K562 (cell line): Measurements from ENCODE around the gene SLC35B4.

ENCODE experiments used
- GATA2 ChIP-seq: sonication (generic); formaldehyde crosslinking; IDR thresholded peaks from 2 replicates; pipeline ENCODE4 v1.4.0; 2020; ENCODE audit warnings: mild to moderate bottlenecking, missing genetic modification reagents
- TAF1 ChIP-seq: IDR thresholded peaks from 2 replicates; pipeline ENCODE4 v1.6.1; 2011; ENCODE audit warnings: mild to moderate bottlenecking, low read length, moderate library complexity; ENCODE audit not compliant: insufficient read depth, control insufficient read depth, severe bottlenecking; ENCODE audit errors: extremely low read depth
- ZNF174 ChIP-seq: fragments of 250-450 bp; sonication (Bioruptor Pico); IDR thresholded peaks from 2 replicates; pipeline ENCODE4 v1.4.0; 2020; ENCODE audit warnings: mild to moderate bottlenecking
- ZNF253 ChIP-seq: fragments of 250-450 bp; sonication (Bioruptor Pico); conservative IDR thresholded peaks from 2 replicates; pipeline ENCODE4 v1.6.1; 2021; ENCODE audit warnings: mild to moderate bottlenecking
- ZNF551 ChIP-seq: fragments of 250-450 bp; sonication (Bioruptor Pico); IDR thresholded peaks from 2 replicates; pipeline ENCODE4 v1.5.0; 2021; ENCODE audit warnings: mild to moderate bottlenecking, moderate library complexity
- TF ChIP-seq, protein P1 (sequence below): fragments of 250-450 bp; sonication (Bioruptor Pico); IDR thresholded peaks from 2 replicates; pipeline ENCODE4 v1.8.0; 2022; ENCODE audit warnings: inconsistent platforms, mild to moderate bottlenecking, moderate library complexity, borderline replicate concordance
- TF ChIP-seq, protein P2 (sequence below), 3 experiments: IDR thresholded peaks in 2 of 3; conservative IDR thresholded peaks in 1 of 3; 2 replicates each; pipeline ENCODE4 v1.5.1; 2011 to 2012; ENCODE audit warnings: low read length in 3 of 3, mild to moderate bottlenecking in 3 of 3, control low read depth in 2 of 3, improper control_type of control experiment in 1 of 3, inconsistent platforms in 1 of 3, low read depth in 1 of 3, mixed read lengths in 1 of 3, moderate library complexity in 1 of 3; ENCODE audit not compliant: insufficient read depth in 2 of 3
- TF ChIP-seq, protein P3 (sequence below): sonication (generic); formaldehyde crosslinking; IDR thresholded peaks from 2 replicates; pipeline ENCODE4 v1.8.1; 2022; ENCODE audit warnings: missing genetic modification reagents
- TF ChIP-seq, protein P4 (sequence below): fragments of 250-450 bp; sonication (Bioruptor Pico); IDR thresholded peaks from 2 replicates; pipeline ENCODE4 v1.4.0; 2020
- TF ChIP-seq, protein P5 (sequence below): fragments of 450-650 bp; formaldehyde crosslinking; IDR thresholded peaks from 2 replicates; pipeline ENCODE4 v1.4.0; 2022; ENCODE audit warnings: missing genetic modification characterization

DNA sequence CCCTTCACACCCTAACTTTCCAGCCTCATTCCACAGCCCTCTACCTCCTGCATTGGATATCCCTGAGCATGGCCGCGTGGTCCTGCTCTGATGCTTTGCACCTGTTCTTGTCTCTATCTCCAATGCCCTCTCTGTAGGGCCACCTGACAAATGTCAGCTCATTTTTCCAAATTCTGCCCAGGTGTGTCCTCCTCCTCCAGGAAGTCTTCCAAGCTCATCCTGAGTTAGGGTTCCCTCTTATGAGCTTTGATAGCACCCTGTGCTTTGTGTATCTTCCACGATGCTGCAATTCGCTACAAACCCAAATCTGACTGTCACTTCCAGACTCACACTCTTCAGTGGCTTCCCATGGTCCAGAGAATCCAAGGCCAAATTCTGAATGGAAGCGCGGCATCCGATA lies 14.7 kb upstream of the SLC35B4 start:
- TF ChIP-seq ZNF174 (no peak), GATA2 (CRISPR knock-in tag) (no peak), TAF1 (no peak), ZNF551 (CRISPR knock-in tag) (no peak), ZNF253 (no peak)
- TF ChIP-seq, protein P1, sequence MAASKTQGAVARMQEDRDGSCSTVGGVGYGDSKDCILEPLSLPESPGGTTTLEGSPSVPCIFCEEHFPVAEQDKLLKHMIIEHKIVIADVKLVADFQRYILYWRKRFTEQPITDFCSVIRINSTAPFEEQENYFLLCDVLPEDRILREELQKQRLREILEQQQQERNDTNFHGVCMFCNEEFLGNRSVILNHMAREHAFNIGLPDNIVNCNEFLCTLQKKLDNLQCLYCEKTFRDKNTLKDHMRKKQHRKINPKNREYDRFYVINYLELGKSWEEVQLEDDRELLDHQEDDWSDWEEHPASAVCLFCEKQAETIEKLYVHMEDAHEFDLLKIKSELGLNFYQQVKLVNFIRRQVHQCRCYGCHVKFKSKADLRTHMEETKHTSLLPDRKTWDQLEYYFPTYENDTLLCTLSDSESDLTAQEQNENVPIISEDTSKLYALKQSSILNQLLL (CRISPR knock-in tag), result no peak
- TF ChIP-seq, protein P2, sequence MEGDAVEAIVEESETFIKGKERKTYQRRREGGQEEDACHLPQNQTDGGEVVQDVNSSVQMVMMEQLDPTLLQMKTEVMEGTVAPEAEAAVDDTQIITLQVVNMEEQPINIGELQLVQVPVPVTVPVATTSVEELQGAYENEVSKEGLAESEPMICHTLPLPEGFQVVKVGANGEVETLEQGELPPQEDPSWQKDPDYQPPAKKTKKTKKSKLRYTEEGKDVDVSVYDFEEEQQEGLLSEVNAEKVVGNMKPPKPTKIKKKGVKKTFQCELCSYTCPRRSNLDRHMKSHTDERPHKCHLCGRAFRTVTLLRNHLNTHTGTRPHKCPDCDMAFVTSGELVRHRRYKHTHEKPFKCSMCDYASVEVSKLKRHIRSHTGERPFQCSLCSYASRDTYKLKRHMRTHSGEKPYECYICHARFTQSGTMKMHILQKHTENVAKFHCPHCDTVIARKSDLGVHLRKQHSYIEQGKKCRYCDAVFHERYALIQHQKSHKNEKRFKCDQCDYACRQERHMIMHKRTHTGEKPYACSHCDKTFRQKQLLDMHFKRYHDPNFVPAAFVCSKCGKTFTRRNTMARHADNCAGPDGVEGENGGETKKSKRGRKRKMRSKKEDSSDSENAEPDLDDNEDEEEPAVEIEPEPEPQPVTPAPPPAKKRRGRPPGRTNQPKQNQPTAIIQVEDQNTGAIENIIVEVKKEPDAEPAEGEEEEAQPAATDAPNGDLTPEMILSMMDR (IDR thresholded peaks at IDR 0.05 in 2 of 3, conservative IDR thresholded peaks at IDR 0.05 in 1 of 3; ENCODE audit: insufficient read depth in 2 of 3, low read depth in 1 of 3, low read length in 3 of 3), result no peak
- TF ChIP-seq, protein P3, sequence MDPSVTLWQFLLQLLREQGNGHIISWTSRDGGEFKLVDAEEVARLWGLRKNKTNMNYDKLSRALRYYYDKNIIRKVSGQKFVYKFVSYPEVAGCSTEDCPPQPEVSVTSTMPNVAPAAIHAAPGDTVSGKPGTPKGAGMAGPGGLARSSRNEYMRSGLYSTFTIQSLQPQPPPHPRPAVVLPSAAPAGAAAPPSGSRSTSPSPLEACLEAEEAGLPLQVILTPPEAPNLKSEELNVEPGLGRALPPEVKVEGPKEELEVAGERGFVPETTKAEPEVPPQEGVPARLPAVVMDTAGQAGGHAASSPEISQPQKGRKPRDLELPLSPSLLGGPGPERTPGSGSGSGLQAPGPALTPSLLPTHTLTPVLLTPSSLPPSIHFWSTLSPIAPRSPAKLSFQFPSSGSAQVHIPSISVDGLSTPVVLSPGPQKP (CRISPR knock-in tag), result no peak
- TF ChIP-seq, protein P4, sequence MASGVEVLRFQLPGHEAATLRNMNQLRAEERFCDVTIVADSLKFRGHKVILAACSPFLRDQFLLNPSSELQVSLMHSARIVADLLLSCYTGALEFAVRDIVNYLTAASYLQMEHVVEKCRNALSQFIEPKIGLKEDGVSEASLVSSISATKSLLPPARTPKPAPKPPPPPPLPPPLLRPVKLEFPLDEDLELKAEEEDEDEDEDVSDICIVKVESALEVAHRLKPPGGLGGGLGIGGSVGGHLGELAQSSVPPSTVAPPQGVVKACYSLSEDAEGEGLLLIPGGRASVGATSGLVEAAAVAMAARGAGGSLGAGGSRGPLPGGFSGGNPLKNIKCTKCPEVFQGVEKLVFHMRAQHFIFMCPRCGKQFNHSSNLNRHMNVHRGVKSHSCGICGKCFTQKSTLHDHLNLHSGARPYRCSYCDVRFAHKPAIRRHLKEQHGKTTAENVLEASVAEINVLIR, result no peak
- TF ChIP-seq, protein P5, sequence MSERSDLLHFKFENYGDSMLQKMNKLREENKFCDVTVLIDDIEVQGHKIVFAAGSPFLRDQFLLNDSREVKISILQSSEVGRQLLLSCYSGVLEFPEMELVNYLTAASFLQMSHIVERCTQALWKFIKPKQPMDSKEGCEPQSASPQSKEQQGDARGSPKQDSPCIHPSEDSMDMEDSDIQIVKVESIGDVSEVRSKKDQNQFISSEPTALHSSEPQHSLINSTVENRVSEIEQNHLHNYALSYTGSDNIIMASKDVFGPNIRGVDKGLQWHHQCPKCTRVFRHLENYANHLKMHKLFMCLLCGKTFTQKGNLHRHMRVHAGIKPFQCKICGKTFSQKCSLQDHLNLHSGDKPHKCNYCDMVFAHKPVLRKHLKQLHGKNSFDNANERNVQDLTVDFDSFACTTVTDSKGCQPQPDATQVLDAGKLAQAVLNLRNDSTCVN (CRISPR knock-in tag), result no peak
